SK-MEL-5 (cell line): Measurements from ENCODE around the gene PHF12. TPM values are rescaled to one million over a fixed set of nuclear protein-coding genes. Genes with fewer than 3 reads are reported as not detected.
"Not testable (repeated sequence)": the region's sequence is repeated elsewhere in the genome, so short reads cannot be mapped to it uniquely, and the experiment has no call there.

Experiments used
- DNase-seq: peaks from one replicate; pipeline ENCODE4 v3.0.0-alpha.2; 2016; ENCODE audit warnings: low read depth, low spot score
- in situ Hi-C: cut with HindIII; loops from 2 replicates; pipeline ENCODE4 v1.10.0; 2016; ENCODE audit warnings: low sequenced_read_pairs, high pct_unique_total_duplicates, low pct_unique_long_range_greater_than_20kb
- total RNA-seq: library from RNA; depleted of rRNA; stranded (reverse); fragments of >200 nt; shearing (Covaris generic); gene quantifications from 2 replicates; pipeline ENCODE4 v1.2.3, GENCODE V29; 2014

The PHF12 gene
- total RNA-seq, 1 experiment from 2014 or later = 9.5 TPM

DNA sequence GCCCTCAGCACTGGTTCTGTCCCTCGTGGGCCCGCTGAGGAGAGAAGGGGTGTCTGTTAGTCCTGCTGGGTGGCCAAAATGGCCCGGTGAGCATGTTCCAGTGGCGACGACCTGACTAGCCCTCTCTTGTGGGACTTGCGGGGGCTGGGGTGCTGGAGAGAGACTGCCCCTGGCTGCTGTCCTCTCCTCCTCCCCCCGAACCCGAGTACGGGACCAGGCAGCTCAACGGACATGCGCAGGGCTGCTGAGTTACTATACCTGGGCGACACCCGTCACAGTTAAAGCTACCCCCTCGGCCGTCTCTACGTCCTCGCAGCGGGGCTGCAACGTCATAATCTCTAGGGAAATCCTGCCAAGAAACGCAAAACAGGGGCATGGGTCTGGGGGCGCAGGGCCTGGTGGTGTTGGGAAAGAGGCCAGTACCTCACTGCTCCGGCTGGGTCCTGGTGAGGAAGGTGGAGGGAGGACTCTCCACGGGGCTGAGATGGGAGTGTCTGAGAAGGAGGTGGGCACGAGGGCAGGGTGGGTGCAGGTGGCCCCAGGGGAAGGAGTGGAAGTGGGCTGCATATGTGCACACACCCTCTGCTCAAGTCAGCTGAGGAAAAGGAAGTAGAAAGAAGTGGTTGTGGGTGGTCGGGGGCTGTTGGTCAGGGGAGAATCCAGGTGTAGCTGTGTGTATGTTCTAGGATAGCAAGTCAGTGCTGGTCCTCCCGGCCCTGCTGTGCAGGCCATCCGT is 67.2 kb downstream of the PHF12 start:
- no peak for DNase-seq
- in situ Hi-C loops = no loop called here

DNA sequence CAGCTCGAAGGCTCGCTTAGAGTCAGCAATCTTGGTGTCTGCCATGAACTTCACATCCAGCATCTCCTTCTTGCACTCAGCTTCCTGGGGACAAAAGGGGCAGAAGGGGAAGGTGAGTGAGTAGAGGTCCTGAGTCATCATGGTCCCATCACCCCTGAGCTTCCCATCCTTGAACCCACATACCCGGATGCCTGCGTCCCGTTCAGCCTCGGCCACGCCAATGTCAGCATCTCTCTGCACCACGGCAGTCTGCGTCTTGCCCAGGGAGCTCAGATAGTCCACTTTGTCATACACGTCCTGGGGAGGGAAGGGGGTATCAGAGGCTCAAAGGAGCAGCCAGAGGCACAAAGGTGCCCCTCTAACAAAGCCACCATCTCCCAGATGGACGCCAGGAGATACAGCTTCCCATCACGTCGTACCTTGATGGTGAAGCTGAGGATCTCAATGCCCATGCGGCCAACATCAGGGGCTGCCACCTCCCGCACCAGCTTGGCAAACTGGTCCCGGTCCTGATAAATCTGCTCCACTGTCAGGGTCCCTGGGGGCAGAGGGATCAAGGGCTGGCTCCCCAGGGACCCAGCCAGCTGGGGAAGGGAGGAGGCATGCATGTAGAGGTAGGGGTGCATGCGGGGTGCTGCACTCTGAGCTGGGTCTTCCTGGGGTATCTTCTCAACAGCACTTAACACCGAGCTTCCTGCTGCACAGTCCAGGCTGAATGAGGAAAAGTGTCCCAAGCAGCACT is 69.0 kb downstream of the PHF12 start:
- no peak for DNase-seq
- in situ Hi-C loops = no loop called here

DNA sequence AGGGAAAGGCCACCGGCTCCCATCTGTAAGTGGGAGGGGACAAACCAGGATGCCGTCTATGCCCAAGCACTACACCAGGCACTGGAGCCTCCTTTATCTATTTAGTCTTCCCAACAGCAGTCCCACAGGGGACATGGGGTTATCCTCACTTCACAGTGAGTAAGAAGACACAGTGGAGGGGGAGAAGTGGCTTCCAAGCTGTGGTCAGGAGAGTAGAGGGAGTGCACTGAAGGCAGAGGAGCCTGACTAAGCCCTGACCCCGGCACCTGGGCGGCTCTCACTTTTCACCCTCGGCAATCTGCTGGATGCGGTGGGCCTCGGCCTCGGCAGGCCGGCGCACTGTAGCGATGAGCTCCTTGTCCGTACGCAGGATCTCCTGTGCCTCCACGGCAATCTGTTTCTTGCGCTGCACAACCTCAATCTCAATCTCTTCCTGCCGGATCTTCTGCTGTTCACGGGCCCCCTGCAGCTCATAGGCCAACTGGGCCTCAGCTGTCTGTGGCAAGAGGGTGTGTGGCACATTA is 69.7 kb downstream of the PHF12 start:
- no peak for DNase-seq
- in situ Hi-C loops = no loop called here

DNA sequence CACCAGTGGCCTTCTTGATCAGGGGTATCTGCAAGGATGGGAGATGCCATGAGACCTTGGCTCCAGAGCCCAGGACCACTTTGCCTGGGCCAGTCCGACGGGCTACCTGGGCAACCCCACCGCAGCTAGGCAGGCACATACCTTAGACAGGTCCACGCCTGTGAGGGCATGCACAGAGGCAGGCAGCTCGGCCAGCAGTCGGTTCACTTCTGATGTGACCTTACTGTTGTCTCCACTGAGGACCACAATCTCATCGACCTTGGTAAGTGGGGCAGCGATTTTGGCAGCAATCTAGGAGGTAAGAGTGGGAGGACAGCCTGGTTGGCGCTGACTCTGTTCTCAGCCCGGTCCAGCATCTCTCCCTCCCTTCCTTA is 70.8 kb downstream of the PHF12 start:
- in situ Hi-C loops = no loop called here
- DNase-seq = no peak

DNA sequence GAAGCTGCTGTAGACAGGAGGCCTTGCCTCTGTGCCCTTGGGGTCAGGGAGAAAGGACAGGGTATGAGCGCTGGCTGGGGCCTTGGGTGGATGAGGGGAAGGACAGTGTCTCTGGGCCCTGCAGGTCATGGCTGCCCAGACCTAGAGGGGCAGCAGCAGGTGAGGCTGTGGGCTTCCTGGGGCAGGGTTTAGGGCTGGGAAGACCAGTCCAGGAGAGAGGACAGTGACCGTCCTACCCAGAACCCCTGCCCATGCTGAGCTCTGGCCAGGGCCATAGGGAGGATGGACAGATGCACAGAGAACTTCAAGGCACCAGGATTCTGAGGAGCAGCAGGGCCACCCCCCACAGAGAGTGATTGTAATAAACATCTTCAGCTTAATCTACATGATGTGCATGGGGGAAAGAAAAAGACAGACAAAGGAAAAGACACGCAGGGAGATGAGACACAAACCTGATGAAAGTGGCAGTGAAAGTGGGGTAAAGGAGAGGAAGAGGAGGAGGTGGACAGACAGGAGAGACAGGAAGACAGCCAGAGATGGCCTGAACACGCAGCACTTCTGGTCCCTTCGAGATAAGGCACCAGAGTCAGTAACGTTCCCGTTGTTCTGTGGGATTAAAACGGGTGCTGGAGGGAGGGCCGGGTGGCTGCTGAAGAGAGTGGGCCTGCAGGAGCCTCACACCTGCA is 71.3 kb downstream of the PHF12 start:
- in situ Hi-C loops = no loop called here
- DNase-seq = no peak

DNA sequence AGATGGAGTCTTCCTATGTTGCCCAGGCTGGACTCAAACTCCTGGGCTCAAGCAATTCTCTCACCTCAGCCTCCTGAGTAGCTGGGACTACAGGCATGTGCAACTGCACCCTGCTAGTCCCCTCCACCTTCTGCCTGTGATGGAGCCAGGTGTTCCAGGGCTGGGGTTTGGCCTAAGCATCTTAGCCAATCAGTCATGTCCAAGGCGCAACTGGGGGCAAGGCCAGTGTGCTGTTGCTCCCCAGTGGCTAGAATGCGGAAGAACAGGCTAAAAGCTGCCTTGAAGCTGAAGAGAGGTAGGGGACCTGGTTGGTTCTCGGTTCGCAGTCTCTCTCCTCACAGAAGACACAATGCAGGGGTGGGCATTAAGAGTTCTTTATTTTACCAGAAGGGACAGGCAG is 72.3 kb downstream of the PHF12 start:
- in situ Hi-C loops = no loop called here
- peak; percentile 71 for DNase-seq

DNA sequence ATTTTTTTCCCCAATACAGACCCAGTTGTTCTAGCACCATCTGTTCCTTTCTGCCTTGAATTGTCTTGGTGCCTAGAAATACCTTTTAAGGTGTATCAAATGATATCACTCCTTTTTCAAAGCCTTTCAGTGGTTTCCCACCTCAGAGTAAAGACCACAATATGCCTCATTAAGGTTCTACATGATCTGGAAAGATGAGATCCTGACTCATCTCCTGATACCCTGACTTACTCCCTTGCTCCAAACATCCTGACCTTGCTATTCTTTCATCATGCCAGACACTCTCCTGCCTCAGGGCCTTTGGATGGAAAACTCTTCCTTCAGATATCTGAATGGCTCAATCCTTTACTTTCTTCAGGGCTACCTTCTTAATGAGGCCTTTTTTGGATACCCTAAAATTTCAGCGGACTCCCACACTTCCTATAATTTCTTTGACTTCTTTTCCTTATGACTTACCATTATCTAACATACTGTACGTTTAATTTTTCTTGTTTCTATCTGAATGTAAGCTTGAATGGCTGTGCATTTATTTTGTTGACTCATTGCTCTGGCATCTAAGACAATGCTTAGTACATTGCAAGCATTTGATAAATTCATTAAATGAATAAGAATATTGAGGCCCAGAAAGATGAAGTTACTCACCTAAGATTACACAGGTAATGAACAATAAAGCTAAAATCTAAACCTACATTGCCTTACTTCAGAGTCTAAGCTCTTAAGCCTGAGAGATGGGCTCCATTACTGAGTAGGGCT is 73.0 kb downstream of the PHF12 start:
- in situ Hi-C loops = no loop called here
- DNase-seq = no peak

DNA sequence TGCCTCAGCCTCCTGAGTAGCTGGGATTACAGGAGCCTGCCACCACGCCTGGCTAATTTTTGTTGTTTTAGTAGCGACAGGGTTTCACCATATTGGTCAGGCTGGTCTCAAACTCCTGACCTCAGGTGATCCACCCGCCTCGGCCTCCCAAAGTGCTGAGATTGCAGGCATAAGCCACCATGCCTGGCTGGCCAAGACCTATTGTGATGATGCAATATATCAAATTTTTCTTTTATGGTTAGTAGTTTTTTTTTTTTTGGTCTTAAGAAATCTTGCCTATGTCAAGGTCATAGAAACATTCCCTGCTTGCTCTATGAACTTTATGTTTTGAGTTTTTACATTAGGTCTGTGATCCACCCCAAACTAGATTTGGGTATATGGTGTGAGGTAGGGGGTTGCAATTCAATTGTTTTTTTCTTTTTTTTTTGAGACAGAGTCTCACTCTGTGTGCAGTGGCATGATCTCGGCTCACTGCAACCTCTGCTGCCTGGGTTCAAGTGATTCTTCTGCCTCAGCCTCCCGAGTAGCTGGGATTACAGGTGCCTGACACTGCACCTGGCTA is 74.1 kb downstream of the PHF12 start:
- DNase-seq, in situ Hi-C loops: not testable (repeated sequence)

DNA sequence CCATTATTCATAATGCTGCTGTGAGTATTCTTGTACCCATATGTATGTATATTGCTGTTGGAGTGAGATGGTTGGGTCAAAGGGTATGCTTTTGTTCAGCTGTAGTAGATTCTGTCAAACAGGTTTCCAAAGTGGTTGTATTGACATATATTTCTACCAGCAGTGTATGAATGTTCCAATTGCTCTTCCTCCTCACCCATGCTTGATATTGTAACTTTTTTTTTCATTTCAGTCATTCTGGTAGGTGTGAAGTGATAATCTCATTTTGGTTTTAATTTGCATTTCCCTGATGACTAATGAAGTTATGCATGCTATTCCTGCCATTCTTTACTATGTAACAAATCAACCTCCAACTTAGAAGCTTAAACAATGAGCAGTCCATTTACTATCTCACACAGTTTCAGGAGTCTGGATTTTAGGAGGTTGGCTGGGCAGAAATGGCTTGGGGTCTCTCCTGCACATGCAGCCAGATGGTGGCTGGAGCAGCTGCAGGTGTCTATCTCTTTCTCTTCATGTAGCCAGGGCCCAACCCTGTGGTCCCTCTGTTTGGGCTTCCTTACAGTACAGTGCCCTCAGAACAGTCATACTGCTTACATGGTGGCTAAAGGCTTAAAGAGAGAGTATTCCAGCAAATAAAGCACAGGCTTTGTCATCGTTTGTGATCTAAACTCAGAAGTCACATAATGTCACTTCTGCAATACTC is 75.3 kb downstream of the PHF12 start:
- in situ Hi-C loops = no loop called here
- DNase-seq = no peak

DNA sequence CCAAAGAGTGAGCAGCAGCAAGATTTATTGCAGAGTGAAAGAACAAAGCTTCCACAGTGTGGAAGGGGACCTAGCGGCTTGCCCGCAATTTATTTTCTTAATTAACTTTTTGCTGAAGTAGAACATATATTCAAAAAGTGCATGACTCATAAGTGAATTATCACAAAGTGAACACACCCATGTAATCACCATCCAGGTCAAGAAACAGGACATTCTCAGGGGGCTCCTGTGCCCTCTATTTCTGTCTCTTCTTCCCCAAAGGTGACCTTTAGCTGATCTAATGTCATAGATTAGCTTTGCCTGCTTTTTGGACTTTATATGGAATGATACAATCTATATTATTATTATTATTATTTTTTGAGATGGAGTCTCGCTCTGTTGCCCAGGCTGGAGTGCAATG is 76.6 kb downstream of the PHF12 start:
- DNase-seq = no peak

DNA sequence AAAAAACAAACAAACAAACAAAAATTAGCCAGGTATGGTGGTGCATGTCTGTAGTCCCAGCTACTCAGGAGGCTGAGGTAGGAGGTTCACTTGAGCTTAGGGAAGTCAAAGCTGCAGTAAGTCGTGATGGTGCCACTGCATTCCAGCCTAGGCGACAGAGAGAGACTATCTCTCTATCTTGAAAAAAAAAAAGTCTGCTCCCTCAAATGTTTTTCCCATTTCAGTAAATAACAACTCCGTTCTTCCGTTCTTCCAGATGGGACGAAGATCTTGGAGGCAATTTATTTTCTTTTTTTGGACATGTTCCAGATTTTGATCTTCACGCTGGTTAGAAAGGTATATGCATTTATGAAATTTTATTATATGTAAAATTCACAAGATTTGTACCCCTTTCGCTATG is 77.5 kb downstream of the PHF12 start:
- in situ Hi-C loops = no loop called here

More for the DNA sequence above, 76.6 kb downstream of the PHF12 start:
- in situ Hi-C loops = no loop called here

DNA sequence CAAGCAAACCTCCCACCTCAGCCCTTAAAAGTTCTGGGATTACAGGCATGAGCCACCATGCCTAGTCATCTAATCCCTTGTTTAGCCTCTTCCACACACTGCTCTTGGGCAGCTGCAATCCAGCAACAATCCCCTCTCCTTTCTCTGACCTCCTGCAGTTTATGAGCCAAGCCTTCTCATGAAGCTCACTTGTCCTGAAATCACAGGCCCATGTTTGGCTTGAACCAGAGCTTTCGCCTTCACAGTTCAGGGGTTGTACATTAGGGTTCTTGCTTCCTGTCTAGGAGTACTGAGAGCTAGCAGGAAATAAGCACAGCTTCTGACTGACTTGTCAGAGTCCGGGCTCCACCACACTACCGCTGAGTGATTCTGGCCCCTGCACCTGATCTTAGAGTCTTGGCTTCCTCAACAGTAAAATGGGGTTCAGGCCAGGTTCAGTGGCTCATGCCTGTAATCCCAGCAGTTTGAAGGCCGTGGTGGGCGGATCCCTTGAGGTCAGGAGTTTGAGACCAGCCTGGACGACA is 80.2 kb downstream of the PHF12 start:
- in situ Hi-C loops = no loop called here

More for the DNA sequence above, 77.5 kb downstream of the PHF12 start:
- no peak for DNase-seq

DNA sequence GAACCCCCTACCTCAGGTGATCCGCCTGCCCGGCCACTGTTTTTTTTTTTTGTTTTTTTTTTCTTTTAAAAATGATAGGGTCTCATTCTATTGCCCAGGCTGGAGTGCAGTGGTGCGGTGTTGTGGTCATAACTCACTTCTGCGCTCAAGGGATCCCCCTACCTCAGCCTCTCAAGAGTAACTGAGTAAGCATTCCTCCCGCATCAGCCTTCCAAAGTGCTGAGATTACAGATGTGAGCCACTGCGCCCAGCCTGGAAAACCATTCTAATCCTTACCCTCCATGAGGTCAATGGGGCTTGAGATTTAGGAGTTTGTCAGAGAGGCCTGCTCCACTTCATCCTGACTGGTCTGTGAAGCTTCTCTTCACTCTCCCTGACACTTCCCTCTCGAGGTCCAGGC is 84.0 kb downstream of the PHF12 start:
- no peak for DNase-seq
- in situ Hi-C loops = no loop called here

More for the DNA sequence above, 80.2 kb downstream of the PHF12 start:
- DNase-seq = no peak

DNA sequence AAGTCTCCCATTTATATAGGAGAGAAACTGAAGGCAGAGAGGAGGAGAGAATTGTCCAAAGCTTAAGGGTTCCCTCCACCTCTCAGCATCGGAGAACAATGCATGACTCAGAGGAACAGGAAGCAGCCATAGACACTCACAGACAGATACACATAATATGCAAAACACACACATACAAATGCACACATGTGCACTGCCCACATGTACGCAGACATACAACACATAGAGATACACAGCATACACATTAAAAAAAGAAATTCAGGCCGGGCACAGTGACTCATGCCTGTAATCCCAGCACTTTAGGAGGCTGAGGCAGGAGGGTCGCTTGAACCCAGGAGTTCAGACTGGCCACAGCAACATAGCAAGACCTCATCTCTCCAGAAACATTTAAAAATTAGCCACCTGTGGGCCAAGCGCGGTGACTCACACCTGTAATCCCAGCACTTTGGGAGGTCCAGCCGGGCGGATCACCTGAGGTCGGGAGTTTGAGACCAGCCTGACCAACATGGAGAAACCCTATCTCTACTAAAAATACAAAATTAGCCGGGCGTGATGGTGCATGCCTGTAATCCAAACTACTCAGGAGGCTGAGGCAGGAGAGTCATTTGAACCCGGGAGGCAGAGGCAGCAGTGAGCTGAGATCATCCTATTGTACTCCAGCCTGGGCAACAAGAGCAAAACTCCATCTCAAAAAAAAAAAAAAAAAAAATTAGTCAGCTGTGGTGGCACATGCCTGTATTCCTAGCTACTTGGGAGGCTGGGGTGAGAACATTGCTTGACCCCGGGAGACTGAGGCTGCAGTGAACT is 85.2 kb downstream of the PHF12 start:
- DNase-seq = no peak
- in situ Hi-C loops = no loop called here

DNA sequence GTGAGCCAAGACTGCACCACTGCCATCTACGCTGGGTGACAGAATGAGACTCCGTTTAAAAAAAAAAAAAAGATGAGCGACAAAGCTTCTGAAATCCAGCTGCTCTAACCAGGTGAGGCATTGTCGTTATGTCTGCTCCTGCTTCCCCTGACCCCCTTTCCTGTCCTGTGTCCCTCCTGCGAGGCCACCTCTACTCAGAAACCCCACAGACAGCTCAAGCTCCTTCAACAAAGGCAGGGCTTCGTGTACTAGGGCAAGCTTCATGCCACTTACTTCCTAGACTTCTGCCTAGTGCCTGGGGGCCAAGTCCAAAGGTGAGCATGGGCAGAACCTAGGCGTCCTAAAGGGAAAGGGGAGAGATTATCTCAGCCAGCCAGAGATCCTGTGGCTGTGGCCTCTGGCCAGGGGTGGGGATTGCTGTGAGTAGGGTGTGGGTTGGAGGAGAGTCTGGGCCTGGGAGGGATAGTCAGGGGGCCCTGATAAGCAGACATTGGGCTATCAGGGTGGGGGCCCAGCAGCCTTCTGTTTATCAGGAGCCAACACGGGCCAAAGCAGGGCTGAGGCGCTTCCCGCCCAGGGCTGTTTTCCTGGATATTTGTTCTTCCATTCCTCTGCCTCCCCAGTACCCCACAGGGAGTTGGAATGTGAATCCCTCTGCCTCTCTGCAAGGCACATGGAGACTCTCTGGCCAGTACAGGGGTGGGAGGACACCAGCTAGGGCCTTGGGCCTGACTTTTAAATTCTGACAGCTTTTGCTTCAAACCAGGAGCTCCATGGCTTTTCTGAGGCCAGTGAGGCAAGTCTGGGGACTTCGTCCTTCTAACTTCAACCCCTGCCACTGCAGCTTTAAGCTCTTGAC is 86.1 kb downstream of the PHF12 start:
- DNase-seq = no peak
- in situ Hi-C loops = no loop called here
